HG03354 (cell line): ENCODE data around the gene SLIT3.

Source experiments
- ATAC-seq: cut with Tn5 transposase; IDR thresholded peaks from one replicate; pipeline ENCODE4 v1.9.1; 2021; ENCODE audit warnings: mild to moderate bottlenecking; ENCODE audit not compliant: unreplicated experiment, poor library complexity, severe bottlenecking

SLIT3 gene

GRCh38 chr5:169065400-169065799 lies 235.5 kb downstream of the SLIT3 start:
- no peak for ATAC-seq

- no peak for ATAC-seq
Measured at GRCh38 chr5:169064093-169064492, 236.8 kb downstream of the SLIT3 start.

- no peak for ATAC-seq
Measured at GRCh38 chr5:169063316-169063953, 237.5 kb downstream of the SLIT3 start.

- ATAC-seq: no peak
Measured at GRCh38 chr5:169062690-169063089, 238.2 kb downstream of the SLIT3 start.

- ATAC-seq: no peak
Measured at GRCh38 chr5:169054506-169054905, 246.4 kb downstream of the SLIT3 start.

- ATAC-seq: no peak
Measured at GRCh38 chr5:169052207-169052606, 248.7 kb downstream of the SLIT3 start.

- ATAC-seq: no peak
Measured at GRCh38 chr5:169051351-169051750, 249.6 kb downstream of the SLIT3 start.

- ATAC-seq: no peak
Measured at GRCh38 chr5:169050636-169051035, 250.3 kb downstream of the SLIT3 start.

- no peak for ATAC-seq
Measured at GRCh38 chr5:169050146-169050571, 250.8 kb downstream of the SLIT3 start.

- ATAC-seq: no peak
Measured at GRCh38 chr5:169049712-169050111, 251.2 kb downstream of the SLIT3 start.

GRCh38 chr5:169048181-169049125 lies 252.5 kb downstream of the SLIT3 start:
- ATAC-seq: no peak

- ATAC-seq: no peak
Measured at GRCh38 chr5:169044962-169045361, 256.0 kb downstream of the SLIT3 start.

GRCh38 chr5:169041180-169041579 lies 259.8 kb downstream of the SLIT3 start:
- no peak for ATAC-seq

- no peak for ATAC-seq
Measured at GRCh38 chr5:169039592-169039991, 261.3 kb downstream of the SLIT3 start.

GRCh38 chr5:169037466-169037865 lies 263.5 kb downstream of the SLIT3 start:
- no peak for ATAC-seq

- no peak for ATAC-seq
Measured at GRCh38 chr5:169036079-169036805, 264.7 kb downstream of the SLIT3 start.

- ATAC-seq: no peak
Measured at GRCh38 chr5:169029661-169030274, 271.2 kb downstream of the SLIT3 start.

- ATAC-seq: no peak
Measured at GRCh38 chr5:169029037-169029436, 271.9 kb downstream of the SLIT3 start.

- ATAC-seq: no peak
Measured at GRCh38 chr5:169027501-169028061, 273.4 kb downstream of the SLIT3 start.

- ATAC-seq: no peak
Measured at GRCh38 chr5:169025491-169025890, 275.4 kb downstream of the SLIT3 start.
